OCI-LY7 (cell line): ENCODE data around the gene MS4A10. TPM values are rescaled to one million over a fixed set of nuclear protein-coding genes. Genes with fewer than 3 reads are reported as not detected.

ENCODE experiments used
- BruUV-seq: library from RNA; stranded (reverse); fragments of 400-500 nt; replicated peaks from 2 replicates; lab custom pipeline; 2021; lab: Mats Ljungman, UMichigan
- CTCF ChIA-PET: fragments of 300-600 bp; sonication (Branson Sonifier 250); formaldehyde crosslinking; loops from one replicate; lab custom pipeline; 2022; ENCODE audit warnings: antibody characterized with exemption; ENCODE audit not compliant: unreplicated experiment; lab: Charles Lee
- POLR2A ChIA-PET: fragments of 300-600 bp; sonication (Branson Sonifier 250); formaldehyde crosslinking; loops from one replicate; lab custom pipeline; 2022; ENCODE audit warnings: antibody characterized with exemption; lab: Charles Lee
- DNase-seq: peaks from one replicate; pipeline ENCODE4 v3.0.0-alpha.2; 2015; ENCODE audit warnings: low spot score
- H2AFZ ChIP-seq: fragments of 200-600 bp; sonication (generic), shearing (Covaris generic); 2 replicates; pipeline ENCODE4 v1.6.1; 2014; ENCODE audit warnings: mild to moderate bottlenecking, antibody characterized with exemption, low read length, moderate library complexity
- H3K27ac ChIP-seq: fragments of 200-600 bp; sonication (generic); 2 replicates; pipeline ENCODE4 v1.5.1; 2014; ENCODE audit warnings: mixed run types, low read depth, mild to moderate bottlenecking, moderate library complexity, low read length, inconsistent platforms; ENCODE audit not compliant: poor library complexity, severe bottlenecking
- H3K36me3 ChIP-seq: fragments of 200-600 bp; sonication (generic); 2 replicates; pipeline ENCODE4 v1.6.1; 2014; ENCODE audit warnings: mild to moderate bottlenecking, antibody characterized with exemption, low read length, moderate library complexity, mixed read lengths; ENCODE audit not compliant: insufficient read depth
- H3K4me1 ChIP-seq: fragments of 200-600 bp; sonication (generic); 2 replicates; pipeline ENCODE4 v1.5.1; 2014; ENCODE audit warnings: mild to moderate bottlenecking, low read length; ENCODE audit not compliant: insufficient read depth, poor library complexity, severe bottlenecking
- H3K4me2 ChIP-seq: fragments of 200-600 bp; sonication (generic); 2 replicates; pipeline ENCODE4 v1.6.1; 2014; ENCODE audit warnings: mild to moderate bottlenecking, low read length
- H3K4me3 ChIP-seq: fragments of 200-600 bp; sonication (generic); 2 replicates; pipeline ENCODE4 v1.5.1; 2014; ENCODE audit warnings: mild to moderate bottlenecking, low read depth, low read length; ENCODE audit not compliant: poor library complexity, severe bottlenecking
- H3K79me2 ChIP-seq: fragments of 200-600 bp; sonication (generic); 2 replicates; pipeline ENCODE4 v1.6.1; 2016; ENCODE audit warnings: low read depth, mild to moderate bottlenecking, low read length, moderate library complexity, mixed read lengths; ENCODE audit not compliant: insufficient read depth
- H3K9me2 ChIP-seq: fragments of 200-600 bp; sonication (generic); 2 replicates; pipeline ENCODE4 v1.6.1; 2016; ENCODE audit warnings: mild to moderate bottlenecking, low read length, mixed read lengths; ENCODE audit not compliant: insufficient read depth
- H3K9me3 ChIP-seq: fragments of 200-600 bp; sonication (generic); 2 replicates; pipeline ENCODE4 v1.6.1; 2014; ENCODE audit warnings: mild to moderate bottlenecking, mixed run types, low read length, mixed read lengths
- H4K20me1 ChIP-seq: fragments of 200-600 bp; sonication (generic); 2 replicates; pipeline ENCODE4 v1.6.1; 2014; ENCODE audit warnings: mild to moderate bottlenecking, antibody characterized with exemption, low read length, moderate library complexity, mixed read lengths; ENCODE audit not compliant: insufficient read depth
- CTCF ChIP-seq: fragments of 200-600 bp; sonication (generic); conservative IDR thresholded peaks from 2 replicates; pipeline ENCODE4 v1.5.1; 2014; ENCODE audit warnings: mild to moderate bottlenecking, antibody characterized with exemption, low read length, moderate library complexity, mixed read lengths
- EZH2phosphoT487 ChIP-seq: fragments of 200-600 bp; sonication (generic); IDR thresholded peaks from 2 replicates; pipeline ENCODE4 v1.6.1; 2018; ENCODE audit warnings: low read depth, borderline replicate concordance, mild to moderate bottlenecking, mixed run types, antibody characterized with exemption, low read length, moderate library complexity, mixed read lengths
- intact Hi-C: fragments of 100-400 bp; cut with micrococcal nuclease; formaldehyde crosslinking; loops from one replicate; pipeline ENCODE4 v1.10.0; 2022; ENCODE audit not compliant: unreplicated experiment
- total RNA-seq, 2 experiments: library from RNA; depleted of rRNA in 1 of 2; stranded (reverse); fragments of >200 nt in 1 of 2; shearing (Covaris generic) in 1 of 2; gene quantifications; 2 replicates each; pipeline ENCODE4 v1.2.3, GENCODE V29; 2014 to 2022

MS4A10 gene
- total RNA-seq, 2 experiments from 2014 or later, result not detected

GRCh38 chr11:60763692-60764369, 21.3 kb upstream of the MS4A10 start:
- no peaks in the 10 kb centered on the region for H3K9me3 ChIP-seq
- intact Hi-C loops, result no loop called here
- H2AFZ ChIP-seq, result no peak overlapping the region
- CTCF ChIA-PET, result interaction anchor here (1.4 to 2.1 kb wide), 3 partner anchors 9 to 24 kb away, joined by 3 to 5 read pairs (median 5); no protein-coding TSS in a partner anchor
- H3K9me2 ChIP-seq, result no peaks in the 10 kb centered on the region
- DNase-seq, result no peak
- H3K4me1 ChIP-seq, result no peaks in the 10 kb centered on the region
- H4K20me1 ChIP-seq, result no peaks in the 10 kb centered on the region
- POLR2A ChIA-PET, result interaction anchor here (0.7 to 1.2 kb wide), 2 partner anchors 15 to 157 kb away, joined by 3 read pairs; no protein-coding TSS in a partner anchor
- no TSS peak for BruUV-seq
- no peak overlapping the region for H3K4me3 ChIP-seq
- H3K4me2 ChIP-seq, result no peak overlapping the region
- no peak overlapping the region for H3K27ac ChIP-seq
- no peaks in the 10 kb centered on the region for H3K36me3 ChIP-seq
- TF ChIP-seq CTCF (no peak), EZH2phosphoT487 (no peak)
- no peaks in the 10 kb centered on the region for H3K79me2 ChIP-seq

- no TSS peak for BruUV-seq
- ChIA-PET CTCF (no interaction called here), POLR2A (interaction anchor here (0.7 to 1.2 kb wide), 2 partner anchors 14 to 20 kb away, joined by 3 read pairs; no protein-coding TSS in a partner anchor)
- H3K4me3 ChIP-seq, result no peak overlapping the region
- intact Hi-C loops, result no loop called here
- H3K9me2 ChIP-seq, result no peaks in the 10 kb centered on the region
- H3K9me3 ChIP-seq, result no peaks in the 10 kb centered on the region
- H2AFZ ChIP-seq, result no peak overlapping the region
- H3K27ac ChIP-seq, result no peak overlapping the region
- H3K4me1 ChIP-seq, result no peaks in the 10 kb centered on the region
- no peaks in the 10 kb centered on the region for H4K20me1 ChIP-seq
- H3K36me3 ChIP-seq, result no peaks in the 10 kb centered on the region
- no peak for DNase-seq
- H3K79me2 ChIP-seq, result no peaks in the 10 kb centered on the region
- no peak overlapping the region for H3K4me2 ChIP-seq
- TF ChIP-seq CTCF, result no peak
- no peak for TF ChIP-seq EZH2phosphoT487
Measured at GRCh38 chr11:60764879-60765278, 20.3 kb upstream of the MS4A10 start.

- Histone ChIP-seq H2AFZ (no peak overlapping the region), H3K4me1 (no peaks in the 10 kb centered on the region), H3K36me3 (no peaks in the 10 kb centered on the region), H3K9me3 (no peaks in the 10 kb centered on the region), H3K4me3 (no peak overlapping the region), H4K20me1 (no peaks in the 10 kb centered on the region), H3K79me2 (no peaks in the 10 kb centered on the region), H3K9me2 (no peaks in the 10 kb centered on the region), H3K4me2 (no peak overlapping the region), H3K27ac (no peak overlapping the region)
- ChIA-PET POLR2A (interaction anchor here (0.6 to 1.2 kb wide), 3 partner anchors 9 to 21 kb away, joined by 3 to 5 read pairs (median 3); partner anchors contain the start of gene MS4A15), CTCF (no interaction called here)
- TF ChIP-seq EZH2phosphoT487, result no peak
- TF ChIP-seq CTCF, result no peak
- DNase-seq, result no peak
- intact Hi-C loops, result no loop called here
- no TSS peak for BruUV-seq
Measured at GRCh38 chr11:60765355-60765754, 19.8 kb upstream of the MS4A10 start.
